Stimulated activated CD4-positive, alpha-beta T cell treated with anti-CD3 and anti-CD28 coated beads, Interleukin-4, amount 100 ng/mL, for 1 hour (primary cell): ENCODE data around the gene DHX29.

Experiments
- DNase-seq: peaks from one replicate; pipeline ENCODE4 v3.0.0-alpha.2; 2020

The DHX29 gene

DNA sequence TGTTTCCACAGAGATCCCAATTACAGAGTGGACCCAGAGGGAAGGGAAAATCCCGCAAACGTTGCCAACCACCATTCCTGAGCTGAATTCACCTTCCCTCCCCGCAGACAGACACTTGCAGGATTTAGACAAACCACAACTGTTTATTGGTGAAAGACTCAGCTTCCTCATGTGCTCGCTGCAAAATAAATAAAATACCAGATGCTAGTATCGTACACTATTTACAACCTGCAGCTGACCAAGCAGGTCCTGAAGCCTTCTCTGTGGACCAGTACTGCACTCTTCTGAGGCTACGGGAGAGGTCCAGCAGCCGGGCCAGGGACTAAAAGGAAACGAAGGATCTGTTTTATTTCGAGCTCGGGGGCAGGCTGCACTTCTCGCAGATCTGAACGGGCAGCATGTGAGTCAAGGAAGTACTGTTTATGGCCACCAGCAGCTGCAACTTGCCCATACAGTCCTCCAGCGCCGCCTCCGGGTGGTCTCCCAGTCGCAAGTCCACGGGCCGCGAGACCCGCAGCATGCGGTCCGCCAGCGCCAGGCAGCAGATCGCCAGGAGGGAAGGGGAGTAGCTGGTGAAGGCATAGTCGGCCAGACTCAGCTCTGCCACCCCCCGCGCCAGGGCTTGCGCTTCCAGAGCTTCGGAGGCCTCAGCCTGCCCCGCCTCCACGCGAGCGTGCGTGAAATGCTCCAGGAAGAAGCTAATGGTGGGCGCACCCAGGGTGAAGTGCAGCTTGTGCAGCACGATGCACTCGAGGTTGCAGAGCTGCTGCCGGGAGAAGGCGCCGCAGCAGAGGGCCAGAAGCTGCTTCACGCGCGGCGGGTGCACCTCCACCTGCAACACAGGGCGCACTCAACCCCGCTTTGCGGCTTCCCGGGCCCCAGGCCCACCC lies 76.2 kb downstream of the DHX29 start:
- DNase-seq, result peak; percentile 32

DNA sequence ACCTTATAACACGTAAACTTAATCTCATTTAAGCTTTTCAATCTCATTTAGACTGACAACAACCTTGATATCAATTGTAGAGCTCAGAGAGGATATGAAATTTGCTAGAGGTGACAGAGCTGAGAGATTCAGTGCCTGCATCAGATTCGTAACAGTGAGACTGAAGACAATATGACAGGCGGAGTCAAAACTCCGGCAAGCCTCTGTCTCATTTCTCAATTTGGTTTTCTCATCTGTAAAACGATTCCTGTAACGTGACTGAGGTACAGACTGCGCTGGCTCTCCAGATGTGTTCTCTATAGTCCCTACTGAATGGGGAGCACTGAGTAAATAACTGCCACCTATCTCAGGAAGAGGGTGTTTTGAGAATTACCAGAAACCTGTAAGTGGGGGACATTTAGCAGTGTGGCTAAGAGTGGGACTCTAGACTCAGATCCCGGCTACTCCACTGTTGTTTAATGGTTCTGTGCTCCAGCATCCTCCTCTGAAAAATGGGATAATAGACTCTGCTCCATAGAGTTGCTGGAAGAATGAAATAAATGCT lies 77.3 kb downstream of the DHX29 start:
- DNase-seq, result no peak

DNA sequence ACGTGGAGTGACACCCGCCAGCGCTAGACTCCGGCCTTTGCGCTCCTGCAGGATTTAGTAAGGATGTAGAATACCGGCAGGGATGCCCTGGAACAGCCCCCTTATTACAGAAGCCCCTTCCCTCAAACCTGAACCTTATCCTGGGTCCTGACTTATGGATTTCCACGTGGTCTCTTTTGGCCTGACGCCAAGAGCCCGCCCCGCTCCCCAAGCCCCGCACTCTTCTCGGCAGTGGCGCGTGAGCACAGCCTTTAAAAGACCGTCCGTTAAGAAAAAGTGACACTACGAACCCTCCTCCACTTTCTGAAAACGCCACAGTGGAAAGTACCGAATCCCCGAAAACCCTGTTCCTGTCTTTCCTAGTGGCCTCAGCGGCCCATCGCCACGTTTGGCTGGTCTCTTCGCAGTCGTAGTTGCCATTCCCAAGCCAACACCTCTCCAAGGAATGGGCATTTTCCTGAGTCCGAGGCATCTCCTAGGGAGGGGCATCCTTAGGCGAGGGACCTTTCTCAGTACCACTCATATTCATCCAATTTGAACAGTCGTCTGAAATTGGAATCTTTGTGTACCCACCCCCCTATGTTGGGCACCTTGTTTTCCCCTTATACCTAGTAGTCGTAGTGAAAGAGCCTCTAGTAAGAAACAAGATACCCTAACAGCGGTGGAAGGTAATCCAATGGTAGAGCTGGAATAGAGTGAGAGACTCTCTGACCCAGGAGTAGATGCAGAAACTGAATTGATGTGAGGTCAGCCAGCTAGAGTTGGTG lies 79.6 kb downstream of the DHX29 start:
- DNase-seq, result no peak

DNA sequence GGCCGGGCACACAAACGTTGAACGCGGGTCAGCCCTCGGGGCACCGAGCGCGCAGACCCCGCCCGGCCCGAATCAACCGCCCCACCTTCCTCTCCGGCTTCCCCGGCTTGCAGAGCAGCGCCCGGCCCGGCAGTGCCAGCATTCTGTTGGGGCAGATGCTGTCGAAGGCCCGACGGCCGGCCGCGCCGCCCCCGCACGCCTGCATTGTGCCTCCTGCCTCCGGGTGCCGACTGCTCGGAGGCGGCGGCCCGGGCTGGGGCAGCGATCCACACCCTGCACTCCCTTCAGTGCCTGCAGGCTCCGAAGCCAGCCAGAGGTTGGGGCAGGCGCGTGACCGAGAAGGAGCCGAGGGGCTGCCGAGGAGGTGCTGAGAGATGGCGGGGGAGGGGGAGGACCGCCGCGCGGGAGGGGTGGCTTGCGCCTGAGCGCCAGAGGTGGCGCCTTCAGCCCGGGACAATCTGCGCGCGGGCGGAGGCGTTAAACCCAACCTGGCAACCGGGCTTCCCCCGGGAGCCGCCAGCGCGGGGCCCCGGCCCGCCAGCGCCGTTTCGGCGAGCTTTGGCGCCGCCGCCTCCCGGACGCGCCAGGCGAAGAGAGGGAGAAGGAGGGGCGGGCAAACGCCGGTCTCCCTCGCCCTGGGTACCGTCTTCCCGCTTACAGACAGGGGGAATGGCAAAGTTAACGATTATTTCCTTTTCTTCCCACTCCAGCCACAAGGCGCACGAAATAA lies 80.4 kb downstream of the DHX29 start, which contains the start of gene MCIDAS:
MCIDAS (minus strand) TSS at position 382 of the 730 bp plus-strand sequence; CDS start at position 205, 177 bp downstream.
- peak; percentile 71 for DNase-seq

DNA sequence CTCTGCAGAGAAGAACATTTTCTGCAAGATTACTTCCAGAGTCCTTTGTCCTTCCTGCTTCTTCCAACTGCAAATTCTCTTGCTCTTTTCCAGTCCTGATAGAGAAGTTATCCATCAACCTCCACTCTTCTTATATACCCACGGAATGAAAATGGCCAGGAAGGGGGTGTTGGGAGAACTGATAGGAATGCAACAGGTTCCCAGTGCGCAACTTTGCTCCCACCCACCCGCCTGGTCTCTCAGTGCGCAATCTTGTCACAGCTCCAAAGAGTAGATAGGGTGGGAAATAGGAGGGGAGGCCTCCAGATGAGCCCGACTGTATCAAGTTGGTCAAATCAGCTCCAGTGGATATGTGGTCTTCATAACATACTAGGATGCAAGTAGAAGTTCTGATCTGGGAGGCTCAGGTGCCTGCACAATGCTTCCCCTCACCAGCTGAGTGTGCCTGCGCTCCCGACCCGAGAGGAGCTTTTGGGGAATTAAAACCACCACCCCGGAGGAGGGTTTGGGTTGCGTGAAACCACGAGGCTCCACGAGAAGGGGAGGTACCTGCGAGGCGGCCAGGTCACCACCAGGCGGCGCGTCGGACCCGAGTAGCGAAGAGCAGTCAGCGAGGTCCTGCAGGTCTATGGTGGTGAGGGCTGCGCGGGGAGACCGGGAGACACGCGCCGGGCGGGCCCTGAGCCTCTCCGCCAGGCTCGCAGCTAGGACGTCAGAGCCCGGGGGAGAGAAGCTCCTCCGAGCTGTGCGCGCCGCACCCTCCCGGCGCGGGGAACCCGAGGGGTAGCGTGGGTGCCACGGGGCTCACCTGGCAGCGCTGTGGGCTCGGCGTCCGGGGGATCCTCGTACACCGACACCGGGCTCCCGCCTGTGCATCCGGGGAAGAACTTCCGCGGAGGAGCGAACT lies 81.2 kb downstream of the DHX29 start:
- peak; percentile 67 for DNase-seq

DNA sequence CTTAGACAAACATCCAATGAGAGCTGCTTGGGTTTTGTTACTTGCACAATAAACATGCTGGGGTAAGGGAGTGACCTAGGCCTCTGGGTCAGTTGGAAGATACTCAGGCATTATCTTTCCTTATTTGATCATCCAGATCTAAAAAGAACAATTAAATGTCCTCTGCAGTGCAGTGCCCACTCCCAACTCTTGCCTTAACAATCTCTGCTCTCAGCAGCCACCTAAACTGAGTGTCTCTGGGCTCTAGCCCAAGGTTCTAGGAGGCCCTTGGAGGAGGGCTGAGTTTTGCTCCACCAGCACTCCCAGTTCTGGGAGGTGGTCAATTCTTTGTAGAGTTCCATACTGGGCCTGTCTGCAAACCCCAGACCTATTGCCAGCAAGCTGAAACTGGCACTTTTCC lies 82.1 kb downstream of the DHX29 start:
- no peak for DNase-seq

DNA sequence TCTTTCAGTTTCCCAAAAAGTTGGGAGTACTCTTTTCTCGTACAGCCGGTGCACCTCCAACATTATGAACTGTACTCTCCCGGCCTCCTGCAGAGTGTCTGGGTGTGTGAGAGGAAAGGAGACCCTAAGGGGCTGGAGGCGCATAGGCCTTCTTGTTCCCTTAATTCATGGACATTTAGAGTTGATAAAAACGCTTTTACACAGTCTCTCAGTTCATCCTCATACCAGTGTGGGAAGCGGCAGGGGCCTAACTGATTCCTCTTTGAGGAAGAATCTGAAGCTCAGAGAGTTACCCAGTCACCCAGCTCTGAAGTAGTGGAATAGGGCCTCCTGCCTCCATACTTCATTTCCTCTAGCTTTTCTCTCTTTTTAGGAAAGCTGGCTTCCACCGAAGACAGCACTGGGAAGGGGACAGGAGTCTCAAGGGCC lies 83.7 kb downstream of the DHX29 start:
- no peak for DNase-seq

DNA sequence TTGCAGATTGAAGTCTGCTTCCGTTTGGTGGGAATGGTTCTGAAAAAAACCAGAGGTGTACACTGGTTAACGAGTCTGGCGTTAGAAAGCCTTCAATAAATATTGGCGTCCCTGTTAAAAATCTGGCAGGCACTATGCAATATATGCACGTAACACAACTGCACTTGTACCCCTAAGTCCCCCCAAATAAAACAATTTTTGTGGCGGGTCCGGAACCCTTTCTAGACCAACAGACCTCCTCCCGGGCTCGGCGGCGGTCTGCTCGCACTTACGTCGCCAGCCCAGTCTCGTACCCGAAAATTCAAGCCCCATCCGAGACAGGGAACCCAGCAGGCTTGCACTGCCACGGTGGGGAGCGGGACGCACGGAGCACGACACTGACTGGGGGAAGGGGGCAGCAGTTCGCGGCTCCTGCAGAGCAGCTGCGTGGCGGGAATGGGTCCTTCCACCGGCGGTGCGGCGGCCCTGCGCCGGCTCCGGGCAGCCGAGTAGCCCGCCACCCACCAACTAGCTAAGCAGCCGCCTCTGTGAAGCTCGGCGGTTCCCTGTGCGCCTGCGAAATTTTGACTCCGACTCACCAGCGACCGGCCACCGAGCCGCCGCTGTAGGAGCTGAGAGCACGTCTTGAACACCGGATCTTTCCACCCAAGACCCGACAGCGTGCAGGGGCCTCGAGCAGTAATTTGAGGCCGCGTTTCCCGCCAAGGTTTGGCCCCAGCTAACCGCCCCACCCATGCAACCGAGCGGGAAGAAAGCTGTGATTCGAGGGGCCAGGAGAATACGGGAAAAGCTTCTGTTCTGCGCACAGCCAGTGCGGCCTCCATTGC lies 84.3 kb downstream of the DHX29 start:
- peak; percentile 13 for DNase-seq

DNA sequence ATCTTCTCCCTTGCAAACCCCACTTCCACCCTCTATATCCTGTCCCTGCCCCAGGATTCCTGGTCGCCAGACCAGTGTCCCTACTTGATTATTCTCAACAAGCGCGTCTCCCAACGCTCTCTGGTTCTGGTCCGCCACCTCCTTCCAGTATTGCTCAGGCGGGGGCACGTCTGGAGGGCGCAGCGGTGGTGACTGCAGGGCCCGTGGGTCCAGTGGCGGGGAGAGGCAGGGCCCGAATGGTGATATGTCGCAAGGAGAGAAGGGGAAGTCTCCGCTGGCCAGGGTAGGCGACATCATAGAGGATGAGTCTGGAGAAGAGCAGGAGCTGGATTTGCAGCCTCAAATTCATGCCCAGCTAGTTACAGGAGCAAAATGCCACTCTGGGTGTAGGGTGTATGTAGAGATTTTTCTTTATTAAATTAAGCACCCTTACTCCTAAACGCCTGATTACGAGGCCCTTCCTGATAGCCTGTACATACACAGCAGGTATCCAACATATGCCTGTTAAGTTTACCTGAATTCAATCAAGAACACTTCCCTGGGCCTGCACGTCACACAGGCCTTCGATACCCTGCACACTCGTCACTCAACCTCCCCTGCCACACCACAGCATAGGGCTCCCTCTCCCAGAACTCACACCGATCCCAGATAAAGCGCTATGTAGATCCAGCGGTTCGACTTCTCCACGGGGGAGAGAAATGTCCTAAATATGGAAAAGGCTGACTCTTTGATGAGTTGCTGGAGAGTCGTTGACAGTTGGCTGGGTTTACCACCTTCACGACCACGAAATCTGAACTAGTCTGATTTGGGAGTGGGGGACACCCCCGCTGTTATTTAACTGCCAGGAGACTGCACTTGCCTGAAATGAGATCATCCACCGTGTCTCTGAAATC lies 85.2 kb downstream of the DHX29 start:
- DNase-seq, result no peak

DNA sequence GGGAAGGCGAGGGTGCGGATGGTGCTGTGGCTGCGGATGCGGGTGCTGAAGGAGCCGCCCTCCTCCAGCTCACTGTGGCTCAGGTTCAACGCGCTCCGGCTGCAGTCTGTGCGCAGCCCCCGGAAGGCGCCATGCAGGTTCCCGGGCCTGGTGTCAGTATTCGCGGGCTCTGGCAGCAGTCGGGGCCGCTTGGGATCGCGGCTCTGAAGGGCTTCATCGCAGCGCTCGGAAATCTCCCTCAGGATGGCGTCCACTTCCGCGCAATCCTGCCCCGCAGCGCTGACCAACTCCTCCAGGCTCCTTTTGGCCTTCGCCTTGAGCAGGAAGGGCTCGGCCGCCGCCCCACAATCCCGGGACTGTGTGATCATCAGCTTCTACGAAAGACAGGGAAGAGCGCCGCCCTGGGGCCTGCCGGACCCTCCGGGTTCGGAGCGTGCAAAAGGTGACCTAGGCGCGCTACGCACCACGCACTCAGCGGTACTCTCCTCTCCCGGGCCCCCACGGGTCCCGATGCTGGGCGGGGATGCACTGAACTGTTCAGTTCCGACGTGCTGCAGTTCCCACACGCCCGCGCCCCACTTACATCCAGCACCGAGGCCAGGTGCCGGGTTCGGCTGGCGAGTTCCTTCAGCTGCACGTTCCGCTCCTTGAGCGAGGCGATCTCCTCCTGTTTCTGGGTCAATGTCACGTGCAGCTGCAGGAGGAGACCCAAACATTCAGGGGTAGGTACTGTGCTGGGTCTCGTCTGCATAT lies 86.9 kb downstream of the DHX29 start:
- DNase-seq, result peak; percentile 8

DNA sequence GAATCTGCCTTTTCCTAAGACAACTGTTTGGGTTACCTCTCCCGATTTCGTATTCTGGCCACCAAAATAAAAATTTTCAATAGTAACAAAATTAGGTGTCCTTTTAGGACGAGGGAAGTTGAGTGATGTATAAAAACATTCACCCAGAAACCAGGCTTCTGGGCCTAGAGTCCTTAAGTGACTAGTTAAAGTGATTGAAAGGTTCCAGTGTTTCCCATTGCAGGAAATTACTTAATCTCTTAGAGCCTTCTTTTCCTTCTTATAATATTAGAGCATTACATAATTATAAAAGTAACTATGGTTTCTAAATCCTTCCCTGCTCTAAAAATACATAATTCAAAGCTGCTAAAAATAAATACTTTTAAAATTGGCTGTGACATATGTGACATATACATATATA lies 87.7 kb downstream of the DHX29 start:
- DNase-seq, result no peak

DNA sequence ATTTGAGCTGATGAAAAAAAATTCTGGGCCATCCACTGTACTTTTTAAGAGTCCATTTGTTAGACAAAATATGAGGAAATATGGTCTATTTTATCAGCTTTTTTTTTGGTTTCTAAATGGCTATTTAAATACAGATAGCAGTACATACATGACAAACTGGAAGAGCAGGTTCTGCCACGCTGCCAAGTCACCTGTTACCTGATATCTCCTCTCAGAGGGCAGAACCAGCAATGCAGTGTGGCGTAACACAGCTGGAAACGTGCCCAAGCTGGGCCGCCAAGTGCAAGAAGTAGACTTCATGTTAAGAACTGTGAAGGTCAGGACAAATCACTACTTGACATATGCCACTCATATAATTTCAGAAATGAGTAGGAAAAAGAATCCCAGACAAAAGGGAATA lies 88.5 kb downstream of the DHX29 start:
- DNase-seq, result no peak

DNA sequence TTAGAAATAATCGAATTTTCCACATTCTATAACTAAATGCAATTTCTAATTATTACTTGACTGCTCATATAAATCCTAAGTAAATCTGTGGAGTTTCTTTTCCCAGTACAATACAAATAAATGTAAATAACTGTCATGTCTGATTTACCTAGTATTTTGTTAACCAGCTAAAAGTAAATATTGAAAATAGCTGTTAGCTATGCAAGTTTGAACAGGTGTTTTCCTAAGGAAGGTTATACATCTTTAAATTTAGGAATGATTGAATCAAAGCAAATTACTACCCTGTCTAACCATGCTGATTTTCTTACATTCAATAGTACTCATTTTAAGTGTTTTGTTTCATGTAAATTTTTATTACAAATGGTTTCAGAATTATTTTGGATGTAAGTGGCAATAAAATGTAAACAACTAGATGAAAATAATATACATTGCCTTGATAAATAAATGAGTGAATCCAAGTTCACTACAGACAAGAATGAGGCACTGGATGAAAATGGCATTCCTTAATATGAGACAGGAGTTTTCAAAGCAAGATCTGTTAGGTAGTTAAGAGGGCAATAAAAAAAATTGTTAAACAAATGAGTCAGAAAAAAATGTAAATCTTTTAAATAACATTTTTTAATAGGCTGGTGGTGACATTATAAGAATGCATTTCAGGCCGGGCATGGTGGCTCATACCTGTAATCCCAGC lies 96.2 kb downstream of the DHX29 start:
- DNase-seq, result no peak
